Stimulated activated CD4-positive, alpha-beta T cell treated with anti-CD3 and anti-CD28 coated beads, Interleukin-12 subunit alpha, Interleukin-12 subunit beta, amount 100 ng/mL, for 24 hours (primary cell): Measurements from ENCODE around the gene TMEM271.

Source experiments
- DNase-seq, 2 experiments: peaks; one replicate each; pipeline ENCODE4 v3.0.0-alpha.2; 2020; ENCODE audit warnings: low read depth in 2 of 2

Gene TMEM271, protein sequence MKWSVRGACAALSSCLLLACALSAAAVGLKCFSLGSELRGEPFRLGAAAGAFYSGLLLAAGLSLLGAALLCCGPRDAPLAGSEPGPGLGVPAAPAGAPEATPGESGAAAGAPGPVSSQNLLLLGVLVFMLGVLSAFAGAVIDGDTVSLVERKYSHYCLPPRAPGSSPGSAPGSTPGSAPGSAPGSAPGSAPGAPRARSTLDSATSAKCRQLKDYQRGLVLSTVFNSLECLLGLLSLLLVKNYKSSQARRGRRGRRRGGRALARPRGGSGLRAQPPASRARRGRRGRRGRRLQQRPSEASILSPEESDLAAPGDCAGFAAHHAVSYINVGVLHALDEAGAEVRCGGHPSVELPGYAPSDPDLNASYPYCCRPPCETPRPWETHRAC

DNA sequence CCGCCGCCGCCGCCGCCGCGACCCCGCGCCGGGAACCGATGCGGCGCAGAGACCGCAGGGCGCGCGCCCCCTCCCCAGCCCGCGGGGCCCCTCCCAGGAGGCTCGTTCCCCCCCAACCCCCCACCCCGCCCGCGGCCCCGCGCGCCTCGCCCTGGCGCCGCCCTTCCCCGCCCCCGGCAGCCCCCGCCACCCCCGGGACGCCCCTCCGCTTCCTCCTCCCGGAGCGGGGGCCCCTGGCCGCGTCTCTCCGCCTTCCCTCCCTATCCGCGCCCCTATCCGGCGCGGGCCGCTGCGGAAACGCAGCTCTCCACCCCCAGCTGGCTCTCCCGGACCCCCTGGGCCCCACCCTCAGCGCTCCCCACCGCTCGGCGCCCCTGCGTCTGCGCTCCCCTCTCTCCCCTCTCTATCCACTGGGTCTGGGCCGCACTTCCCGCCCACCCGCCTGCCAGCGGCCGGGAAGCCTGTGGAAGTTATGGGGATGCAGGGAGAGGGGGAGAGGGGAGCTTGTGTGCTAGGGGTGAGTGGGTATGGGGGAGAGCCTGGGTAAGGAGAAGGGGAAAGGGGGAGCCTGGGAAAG, at the start of gene TMEM271:
Gene TMEM271, minus strand, starts transcription at position 51 of the 577 bp plus-strand sequence. CDS start 233 bp downstream, outside the sequence.
- DNase-seq, result no peak

DNA sequence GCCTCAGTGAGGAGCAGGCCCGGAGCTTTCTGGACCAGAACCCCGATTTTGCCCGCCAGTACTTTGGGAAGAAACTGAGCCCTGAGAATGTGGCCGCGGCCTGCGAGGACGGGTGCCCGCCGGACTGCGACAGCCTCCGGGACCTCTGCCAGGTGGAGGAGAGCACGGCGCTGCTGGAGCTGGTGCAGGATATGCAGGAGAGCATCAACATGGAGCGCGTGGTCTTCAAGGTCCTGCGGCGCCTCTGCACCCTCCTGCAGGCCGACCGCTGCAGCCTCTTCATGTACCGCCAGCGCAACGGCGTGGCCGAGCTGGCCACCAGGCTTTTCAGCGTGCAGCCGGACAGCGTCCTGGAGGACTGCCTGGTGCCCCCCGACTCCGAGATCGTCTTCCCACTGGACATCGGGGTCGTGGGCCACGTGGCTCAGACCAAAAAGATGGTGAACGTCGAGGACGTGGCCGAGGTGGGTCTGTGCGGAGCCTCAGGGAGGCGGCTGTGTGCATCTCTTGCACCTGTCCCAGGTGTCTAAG, 49.6 kb upstream of the TMEM271 start:
- no peak for DNase-seq

DNA sequence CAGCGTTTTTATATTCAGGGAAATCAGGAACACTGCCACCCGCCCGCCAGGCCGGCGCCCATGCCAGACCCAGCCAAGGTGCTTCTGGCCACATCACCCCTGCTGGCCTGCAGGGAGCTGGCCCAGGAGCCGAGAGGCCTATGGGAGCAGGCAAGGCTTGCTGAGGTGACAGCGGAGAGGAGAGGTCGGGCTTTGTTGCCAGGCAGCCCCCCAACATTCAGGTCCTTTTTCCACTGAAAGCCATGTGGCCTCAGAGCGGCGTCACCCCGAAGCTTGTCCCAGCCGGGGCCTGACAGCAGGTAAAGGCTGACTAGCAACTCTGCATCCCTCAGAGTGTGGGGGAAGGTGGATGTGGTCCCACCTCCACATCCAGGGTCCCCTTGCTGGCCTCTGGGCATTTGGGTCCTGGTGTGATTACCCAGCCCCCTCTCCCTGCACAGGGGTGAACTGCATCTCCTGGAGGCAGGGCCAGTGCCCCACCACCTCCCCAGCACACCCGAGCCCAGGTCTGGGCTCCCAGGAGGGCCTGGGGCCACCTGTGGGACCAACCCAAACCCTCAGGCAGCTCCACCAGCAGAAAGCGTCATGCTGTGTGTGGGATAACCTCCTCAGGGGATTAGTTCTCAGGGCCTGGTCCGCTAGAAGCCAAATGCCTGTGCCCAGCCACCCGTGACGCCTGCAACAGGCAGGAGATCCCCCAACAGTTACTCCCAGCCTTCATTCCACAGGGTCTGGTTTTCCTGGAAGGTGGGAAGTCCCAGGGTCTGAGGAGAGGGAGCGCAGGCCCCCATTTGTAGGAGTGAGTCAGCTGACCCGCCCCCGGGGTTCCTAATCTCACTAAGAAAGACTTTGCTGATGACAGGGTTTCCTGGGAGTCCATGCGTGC, 48.9 kb upstream of the TMEM271 start, which contains the start of gene PDE6B:
Gene PDE6B, plus strand, starts transcription at position 869 of the 886 bp plus-strand sequence. CDS start 54 bp downstream, outside the sequence.
- DNase-seq, result no peak

DNA sequence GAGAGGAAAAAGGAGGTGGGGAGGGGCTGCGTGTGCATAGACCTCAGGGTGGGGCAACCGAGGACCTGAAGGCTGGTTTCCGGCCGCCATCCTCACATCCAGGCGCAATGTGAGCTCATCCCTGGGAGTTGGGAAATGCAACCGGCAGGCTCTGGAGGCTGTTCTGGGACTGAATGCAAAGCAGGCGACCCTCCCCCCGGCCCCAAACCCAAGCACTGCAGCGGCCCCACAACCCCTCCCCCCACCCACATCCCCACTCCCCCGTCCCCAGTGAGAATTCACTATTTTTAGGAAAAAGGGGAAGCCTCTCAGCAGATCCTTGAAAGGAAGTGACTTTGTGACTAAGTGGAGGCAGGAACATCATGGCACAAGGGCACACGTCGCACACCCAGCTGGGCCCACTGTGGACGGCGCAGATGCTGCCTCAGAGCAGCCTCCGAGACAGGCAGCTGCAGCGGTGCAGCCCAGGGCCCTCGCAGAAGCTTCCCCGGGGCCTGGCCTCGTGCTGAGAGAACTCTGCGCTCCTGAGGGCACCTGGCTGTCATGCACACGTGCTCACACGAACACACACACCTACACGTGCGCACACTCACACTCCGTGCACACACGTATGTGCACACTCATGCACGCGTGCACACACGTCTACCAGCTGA, 47.9 kb upstream of the TMEM271 start:
- no peak for DNase-seq

DNA sequence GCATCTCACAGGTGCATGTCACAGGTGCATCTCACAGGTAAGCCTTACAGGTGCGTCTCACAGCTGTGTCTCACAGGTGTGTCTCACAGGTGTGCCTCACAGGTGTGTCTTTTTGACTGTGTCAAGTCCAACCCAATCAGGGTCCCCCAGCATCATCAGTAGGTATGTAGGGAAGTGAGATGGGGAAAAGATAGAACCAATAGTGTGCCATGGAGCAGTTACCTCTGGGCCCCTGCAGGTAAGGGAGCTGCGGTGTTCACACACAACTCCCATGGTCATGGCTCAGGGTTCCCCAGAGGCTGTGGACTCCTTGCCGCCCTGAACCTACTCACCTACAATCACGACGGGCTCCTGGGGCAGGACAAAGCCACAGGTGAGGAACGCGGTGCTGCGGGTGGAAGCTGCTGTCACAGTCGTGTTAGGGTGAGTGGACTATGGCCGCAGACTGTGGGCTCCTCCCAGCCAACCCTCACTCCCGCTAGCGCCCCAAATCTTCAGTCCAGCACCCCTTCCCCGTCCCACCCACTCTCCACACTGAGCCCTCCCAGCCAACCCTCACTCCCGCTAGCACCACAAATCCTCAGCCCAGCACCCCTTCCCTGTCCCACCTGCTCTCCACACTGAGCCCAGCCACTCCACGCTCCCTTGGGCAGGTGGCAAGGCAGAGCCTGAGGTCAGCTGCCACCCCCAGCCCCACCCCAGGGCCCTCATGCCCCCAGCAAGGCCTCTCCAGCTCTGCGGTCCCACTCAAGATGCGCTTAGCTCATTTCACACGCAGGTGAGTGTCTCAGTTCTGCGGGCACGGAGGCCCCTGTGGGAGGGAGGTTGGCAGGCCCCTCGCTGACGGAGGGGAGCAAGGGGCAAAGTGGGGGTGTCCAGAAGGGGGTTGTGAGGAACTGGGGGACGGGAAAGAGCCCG, 47.2 kb upstream of the TMEM271 start:
- no peak for DNase-seq

DNA sequence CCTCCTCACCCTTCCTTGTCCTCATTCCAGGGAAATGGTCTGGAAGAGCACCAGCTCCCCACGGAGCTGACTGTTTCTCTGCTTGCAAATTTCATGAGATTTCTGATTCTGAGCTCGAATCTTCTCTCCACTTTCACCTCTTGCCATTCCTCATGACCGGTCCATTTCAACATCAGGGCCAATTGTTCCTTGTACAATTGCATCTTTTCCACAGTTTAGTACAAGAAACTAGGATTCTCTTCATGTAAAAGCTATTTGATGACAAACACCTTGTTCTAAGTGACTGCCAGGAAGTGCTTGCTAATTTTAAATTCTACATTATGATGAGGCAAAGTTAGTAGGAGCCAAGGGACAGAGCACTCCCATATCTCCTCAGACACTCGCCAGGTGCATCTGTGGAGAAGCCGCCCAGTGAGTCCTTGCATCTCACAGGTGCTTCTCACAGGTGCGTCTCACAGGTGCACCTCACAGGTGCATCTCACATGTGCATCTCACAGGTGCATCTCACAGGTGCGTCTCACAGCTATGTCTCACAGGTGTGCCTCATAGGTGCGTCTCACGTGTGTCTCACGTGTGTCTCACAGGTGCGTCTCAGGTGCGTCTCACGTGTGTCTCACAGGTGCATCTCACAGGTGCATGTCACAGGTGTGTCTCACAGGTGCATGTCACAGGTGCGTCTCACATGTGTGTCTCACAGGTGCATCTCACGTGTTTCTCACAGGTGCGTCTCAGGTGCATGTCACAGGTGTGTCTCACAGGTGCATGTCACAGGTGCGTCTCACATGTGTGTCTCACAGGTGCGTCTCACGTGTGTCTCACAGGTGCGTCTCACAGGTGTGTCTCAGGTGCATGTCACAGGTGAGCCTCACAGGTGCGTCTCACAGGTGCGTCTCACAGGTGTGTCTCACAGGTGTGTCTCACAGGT, 46.2 kb upstream of the TMEM271 start:
- no peak for DNase-seq

DNA sequence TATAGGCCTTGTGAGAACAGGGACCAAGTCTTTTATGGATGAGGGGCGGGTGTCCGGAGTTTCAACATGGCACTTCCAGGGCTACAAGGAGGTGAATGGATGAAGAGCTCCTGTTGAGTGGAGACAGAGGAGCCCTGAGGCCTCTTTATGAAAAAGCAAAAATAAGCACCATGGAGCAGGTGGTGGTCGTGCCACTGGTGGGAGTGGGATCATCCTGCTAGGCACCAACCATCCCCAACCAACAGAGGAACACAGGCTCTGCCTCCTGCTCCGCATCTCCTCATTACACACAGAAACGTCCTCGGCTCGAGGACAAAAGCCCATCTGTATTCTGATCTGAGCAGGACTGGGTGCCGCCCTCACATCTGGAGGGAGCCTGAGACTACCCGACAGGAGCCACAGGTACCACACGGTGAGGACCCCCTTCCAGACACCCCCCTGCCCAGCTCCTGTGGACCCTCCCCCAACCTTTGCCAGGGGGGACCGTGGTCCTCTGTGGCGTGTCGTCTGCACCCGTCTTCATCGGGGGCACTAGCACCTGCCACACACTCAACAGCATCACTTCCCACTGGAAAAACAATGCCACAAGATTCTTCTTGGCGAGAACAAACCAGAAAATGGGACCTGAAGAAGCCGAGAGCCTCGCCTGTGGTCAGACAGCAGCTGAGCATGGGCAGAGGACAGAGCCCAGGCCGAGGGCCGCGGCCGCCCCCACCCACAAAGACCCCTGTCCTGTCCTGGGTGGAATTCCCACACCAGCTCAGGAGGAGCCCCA, 45.4 kb upstream of the TMEM271 start:
- no peak for DNase-seq

DNA sequence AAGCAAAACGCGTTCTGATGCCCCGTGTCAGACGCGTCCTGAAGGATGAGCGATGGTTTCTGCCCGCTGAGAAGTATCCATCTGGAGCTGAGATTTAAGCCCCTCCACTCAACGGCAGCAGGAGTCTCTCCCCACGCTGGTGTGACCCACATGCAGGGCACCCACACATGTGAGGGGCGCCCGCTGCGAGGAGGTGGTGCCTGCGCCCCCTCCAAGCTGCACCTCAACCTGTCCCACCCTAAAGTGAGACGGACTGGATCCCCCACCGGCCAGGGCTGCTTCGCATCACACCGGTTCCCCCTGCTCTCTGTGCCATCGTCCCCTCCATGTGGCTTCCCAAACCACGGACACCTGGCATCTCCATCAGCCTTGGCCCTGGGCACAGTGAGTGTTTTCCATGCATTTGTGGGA, 44.8 kb upstream of the TMEM271 start:
- DNase-seq, result no peak

DNA sequence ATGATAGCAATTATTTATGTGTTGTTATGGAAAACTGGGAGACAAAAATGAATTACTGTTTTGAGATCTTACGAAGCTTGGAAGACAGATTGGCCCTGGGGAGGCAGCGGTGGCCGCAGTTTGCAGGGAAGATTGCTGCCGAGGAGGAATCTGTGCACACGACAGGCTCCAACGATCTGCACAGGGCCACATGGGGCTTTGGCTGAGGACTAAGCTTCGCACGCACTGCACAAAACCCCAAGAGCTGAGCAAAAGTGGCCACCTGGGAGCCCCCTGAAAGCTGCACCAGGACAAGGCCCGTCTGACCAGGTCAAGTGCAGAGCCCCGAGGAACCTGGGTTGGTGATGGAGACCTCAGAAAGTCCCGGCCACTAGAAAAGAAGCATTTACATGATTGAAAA, 44.1 kb upstream of the TMEM271 start:
- no peak for DNase-seq

DNA sequence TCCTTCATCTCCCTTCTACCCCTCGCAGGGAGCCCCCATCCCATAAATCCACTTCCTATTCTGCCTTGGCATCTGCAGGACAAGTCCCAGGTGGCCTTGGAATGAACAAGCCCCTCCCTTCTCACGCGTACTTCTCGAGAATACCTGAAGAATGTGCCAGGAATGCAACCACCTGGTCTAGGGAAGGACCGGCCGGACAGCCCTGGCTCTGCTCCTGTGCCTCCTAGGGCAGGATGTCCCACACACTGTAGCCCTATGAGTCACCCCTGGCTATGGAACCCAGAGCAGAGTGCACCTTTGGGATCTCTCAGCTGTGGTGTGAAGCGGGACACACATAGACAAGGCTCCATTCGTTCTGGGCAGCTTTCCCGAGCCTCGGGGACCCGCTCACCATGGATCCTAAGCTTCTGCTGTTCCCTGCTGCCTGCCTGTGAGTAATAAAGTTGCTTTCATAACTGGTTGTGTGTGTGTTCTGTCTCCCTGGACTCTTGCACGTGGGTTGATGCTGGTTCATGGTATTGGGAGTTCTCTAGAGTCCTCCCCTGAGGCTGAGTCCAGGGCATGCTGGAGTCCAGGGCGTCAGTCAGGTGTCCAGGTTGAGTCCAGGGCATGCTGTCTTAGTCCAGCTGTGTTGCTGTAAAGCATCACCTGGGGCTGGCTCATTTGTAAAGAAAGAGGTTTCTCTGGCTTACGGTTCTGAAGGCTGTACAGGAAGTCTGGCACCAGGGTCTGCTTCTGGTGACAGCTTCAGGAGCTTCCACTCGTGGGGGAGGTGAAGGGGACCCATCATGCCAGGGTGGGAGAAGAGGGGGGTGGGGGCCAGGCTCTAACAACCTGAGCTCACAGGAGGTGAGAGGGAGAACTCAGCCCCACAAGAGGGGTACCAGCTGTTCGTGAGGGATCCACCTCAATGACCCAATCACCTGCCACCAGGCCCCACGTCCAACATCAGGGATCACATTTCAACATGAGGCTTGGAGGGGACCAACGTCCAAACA, 41.8 kb upstream of the TMEM271 start:
- DNase-seq, result no peak

DNA sequence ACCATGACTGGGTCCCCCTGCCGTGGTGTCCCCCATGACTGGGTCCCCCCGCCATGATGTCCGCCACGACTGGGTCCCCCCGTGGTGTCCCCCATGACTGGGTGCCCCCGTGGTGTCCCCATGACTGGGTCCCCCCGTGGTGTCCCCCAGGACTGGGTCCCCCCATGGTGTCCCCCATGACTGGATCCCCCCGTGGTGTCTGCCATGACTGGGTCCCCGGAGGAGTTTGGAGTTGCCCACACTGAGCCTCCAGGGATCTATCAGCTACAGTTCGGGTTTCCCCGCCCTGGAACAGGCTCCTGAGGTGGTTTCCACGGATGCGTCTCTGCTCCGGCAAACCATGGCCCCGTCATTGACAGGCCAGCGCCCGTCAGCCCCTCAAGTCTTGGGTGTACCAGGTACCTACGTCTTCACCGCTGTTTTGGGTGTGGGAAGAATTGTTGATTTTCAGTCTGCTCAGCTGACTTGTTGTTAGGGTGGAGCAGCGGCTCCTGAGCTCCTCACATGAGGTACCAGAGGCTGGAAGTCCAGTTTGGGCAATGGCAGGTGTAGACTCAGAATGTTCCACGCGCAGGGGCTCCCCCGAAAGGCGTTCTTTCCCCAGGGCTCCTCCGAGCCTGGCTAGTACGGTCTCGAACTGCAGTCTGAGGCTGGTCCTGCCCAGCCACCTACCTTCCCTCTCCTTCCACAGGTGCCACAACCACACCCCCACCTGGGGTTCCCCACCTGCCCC, 41.0 kb upstream of the TMEM271 start:
- DNase-seq, result no peak

DNA sequence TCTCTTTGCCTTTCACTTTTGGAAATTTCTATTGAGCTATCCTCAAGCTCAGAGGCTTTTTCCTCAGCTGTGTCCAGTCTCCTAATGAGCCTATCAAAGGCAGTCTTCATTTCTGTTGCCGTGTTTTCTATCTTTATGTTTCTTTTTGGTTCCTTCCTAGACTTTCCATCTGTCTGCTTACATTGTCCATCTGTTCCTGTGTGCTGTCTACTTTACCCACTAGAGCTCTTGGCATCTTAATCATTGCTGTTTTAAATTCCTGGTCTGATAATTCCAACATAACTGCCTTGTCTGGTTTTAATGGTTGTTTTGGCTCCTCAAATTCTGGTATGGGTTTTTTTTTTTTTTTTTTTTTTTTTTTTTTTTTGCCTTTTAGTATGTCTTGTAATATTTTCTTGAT, 40.0 kb upstream of the TMEM271 start:
- no peak for DNase-seq

DNA sequence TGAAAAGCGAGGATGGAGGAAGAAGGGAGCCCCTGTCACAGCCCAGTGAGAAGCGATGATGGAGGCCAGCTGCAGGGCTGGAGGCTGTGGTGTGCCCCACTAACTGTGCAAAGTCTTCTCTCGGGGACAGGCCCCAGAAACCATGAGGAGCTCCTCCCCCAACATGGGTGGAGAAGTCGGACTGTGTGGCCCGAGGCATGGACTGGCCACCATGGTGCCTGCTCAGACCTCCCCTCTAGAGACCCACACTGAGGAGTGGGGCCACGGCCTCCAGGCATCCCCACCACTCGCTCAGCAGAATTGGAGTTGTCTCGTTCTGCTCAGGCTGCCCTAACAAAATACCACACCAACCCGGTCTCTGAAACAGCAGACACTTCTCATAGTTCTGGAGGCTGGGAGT, 37.0 kb upstream of the TMEM271 start:
- DNase-seq, result no peak

DNA sequence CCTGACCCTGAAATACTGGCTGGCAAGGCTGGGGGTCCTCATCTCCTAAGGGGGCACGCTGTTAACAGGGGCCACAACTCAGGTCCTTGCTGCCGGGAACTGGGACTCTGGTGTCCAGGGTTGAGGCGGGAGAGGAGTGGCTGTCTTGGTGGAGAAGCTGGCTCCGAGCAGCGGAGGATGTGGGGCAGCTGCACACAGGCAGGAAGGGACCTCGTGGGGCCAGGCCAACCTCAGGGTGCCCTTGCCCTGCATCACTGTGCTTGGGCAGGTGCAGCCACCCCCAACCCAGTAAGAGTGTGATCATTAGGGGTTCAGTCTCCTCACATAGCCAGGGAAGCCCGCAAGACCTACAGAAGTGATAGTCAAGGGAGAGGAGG, 36.6 kb upstream of the TMEM271 start:
- no peak for DNase-seq

DNA sequence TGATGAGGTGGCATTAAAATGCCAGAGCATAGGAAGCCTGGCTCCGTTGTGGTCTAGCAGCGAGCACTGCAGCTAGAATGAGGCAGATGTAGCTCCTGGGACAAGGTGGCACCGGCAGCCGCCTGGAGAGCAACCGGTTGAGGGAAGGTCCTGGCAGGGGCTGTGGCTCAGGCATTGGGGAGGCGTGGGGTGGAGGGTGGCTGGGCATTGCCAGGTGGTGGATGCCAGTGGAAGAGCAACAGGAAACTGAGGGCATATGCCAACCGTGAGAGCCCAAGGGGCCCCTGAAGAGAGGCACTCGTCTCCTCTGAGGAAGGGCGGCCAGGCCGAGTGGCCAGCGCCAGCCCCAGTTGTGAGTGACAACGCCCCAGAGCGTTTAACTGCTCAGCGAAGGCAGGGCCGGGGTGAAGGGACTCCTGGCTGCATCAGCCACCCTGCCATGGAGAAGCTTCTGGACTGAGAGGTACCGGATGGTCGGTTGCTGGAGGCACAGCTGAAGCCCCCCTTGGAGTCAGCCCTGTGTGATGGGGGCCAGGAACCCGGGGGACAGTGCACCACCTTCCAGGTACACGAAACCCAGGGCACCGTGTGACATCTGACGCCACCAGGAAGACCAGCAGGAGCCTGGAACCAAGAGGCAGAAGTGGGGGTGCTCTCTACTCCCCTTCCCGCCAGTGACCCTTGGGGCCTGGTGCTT, 36.1 kb upstream of the TMEM271 start:
- no peak for DNase-seq
